Stomach (tissue), 9 donors: ENCODE data around the gene STK11. TPM values are rescaled to one million over a fixed set of nuclear protein-coding genes. Genes with fewer than 3 reads are reported as not detected.

Experiments used
- DNase-seq, 2 donors: peaks; one replicate each; pipeline versions ENCODE4 v3.0.0 to v3.0.0-alpha.2; 2013 to 2019
- H3K27ac ChIP-seq, 5 donors: fragments of 200-600 bp in 4 of 5; sonication (generic) in 4 of 5; one replicate each; pipeline ENCODE4 v1.5.1; 2013 to 2019; ENCODE audit warnings: mild to moderate bottlenecking in 1 of 5, moderate library complexity in 1 of 5
- H3K27me3 ChIP-seq, 3 donors: fragments of 200-600 bp; sonication (generic); one replicate each; pipeline ENCODE4 v1.5.1; 2017 to 2019; ENCODE audit warnings: mixed run types in 1 of 3
- H3K36me3 ChIP-seq, 4 donors: fragments of 200-600 bp; sonication (generic); 1 replicate in 3 of 4; 2 replicates in 1 of 4; pipeline ENCODE4 v1.5.1; 2016 to 2019
- H3K4me1 ChIP-seq, 4 donors: fragments of 200-600 bp; sonication (generic); one replicate each; pipeline ENCODE4 v1.5.1; 2016 to 2019
- H3K4me3 ChIP-seq, 4 donors: fragments of 200-600 bp; sonication (generic) in 3 of 4; one replicate each; pipeline ENCODE4 v1.5.1; 2016 to 2019; ENCODE audit warnings: mild to moderate bottlenecking in 1 of 4
- H3K9me3 ChIP-seq, 4 donors: fragments of 200-600 bp; sonication (generic); one replicate each; pipeline ENCODE4 v1.5.1; 2016 to 2019
- EP300 ChIP-seq: sonication (generic); formaldehyde crosslinking; IDR thresholded peaks from one replicate; pipeline ENCODE4 v1.6.1; 2017; ENCODE audit warnings: antibody characterized with exemption
- POLR2A ChIP-seq, 4 donors: fragments of 450-650 bp; IDR thresholded peaks; one replicate each; pipeline ENCODE4 v1.6.1; 2016; ENCODE audit warnings: antibody characterized with exemption in 4 of 4, control low read depth in 2 of 4, mild to moderate bottlenecking in 1 of 4, moderate library complexity in 1 of 4
- POLR2AphosphoS5 ChIP-seq, 3 donors: sonication (generic); formaldehyde crosslinking; IDR thresholded peaks; one replicate each; pipeline ENCODE4 v1.6.1; 2016; ENCODE audit warnings: antibody characterized with exemption in 3 of 3
- WGBS, 5 donors: extraction: QIAGEN DNeasy Blood & Tissue Kit in 3 of 5; methylation state at CpG; one replicate each; pipeline versions ENCODE4 v1.1.5 to v1.1.7; 2013 to 2018; 5-methylcytosine and 5-hydroxymethylcytosine counted together
- intact Hi-C: fragments of 100-400 bp; cut with DNase I; formaldehyde crosslinking; loops from one replicate; pipeline ENCODE4 v1.15.1; 2023; ENCODE audit warnings: low total_unique reads
- polyA plus RNA-seq, 3 donors: library from polyadenylated mRNA; stranded (reverse); fragments of 200-250 nt; gene quantifications; one replicate each; pipeline ENCODE4 v1.2.3, GENCODE V29; 2013
- total RNA-seq, 5 donors: library from RNA; depleted of rRNA; stranded (reverse); fragments of >200 nt; gene quantifications; one replicate each; pipeline versions ENCODE4 v1.1.0 to v1.2.3, GENCODE V29; 2014 to 2016
- TF ChIP-seq, protein P1 (sequence below), 7 experiments: fragments of 450-650 bp in 4 of 7; fragments of 200-600 bp in 3 of 7; sonication (generic) in 3 of 7; IDR thresholded peaks; one replicate each; pipeline ENCODE4 v1.5.1; 2016 to 2019; ENCODE audit warnings: antibody characterized with exemption in 7 of 7, control low read depth in 2 of 7, mild to moderate bottlenecking in 1 of 7
- donor health status: healthy with polysubstance abuse.
- donor health status: Bipolar disorder and iron deficiency.
- donor health status: healthy.

The STK11 gene
- total and polyA plus RNA-seq, 8 donors, result 43.1 to 368 (median 63.1) TPM

DNA sequence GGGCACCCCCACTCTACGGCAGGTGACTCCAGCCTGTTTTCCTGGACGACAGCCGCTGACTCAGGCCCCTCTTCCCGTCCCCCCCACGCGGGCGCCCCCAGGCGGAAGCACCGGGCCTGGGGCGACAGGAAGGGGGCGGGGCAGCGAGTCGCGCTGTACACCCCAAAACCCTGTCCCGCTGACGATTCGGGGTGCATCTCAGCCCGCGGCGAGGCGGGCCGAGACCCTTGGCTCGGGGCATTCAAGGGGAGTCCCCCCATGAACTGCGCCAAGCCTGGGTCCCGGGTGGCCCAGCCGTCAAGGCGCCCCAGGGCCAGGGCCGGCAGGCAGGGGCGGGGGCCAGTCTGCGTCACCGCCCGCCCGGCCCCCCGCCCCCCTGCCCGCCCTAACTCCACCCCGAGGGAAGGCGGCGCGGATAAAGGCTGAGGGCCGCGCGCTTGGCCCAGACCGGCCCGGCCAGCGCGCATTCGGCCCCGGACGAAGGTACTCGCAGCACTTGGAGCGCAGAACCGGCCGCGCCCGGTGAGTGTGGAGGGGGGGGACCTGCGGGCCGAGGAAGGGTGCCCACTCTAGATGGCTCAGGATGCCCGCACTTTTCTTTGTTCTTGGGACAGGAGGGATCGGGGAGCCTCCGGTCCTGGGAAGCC, 42.7 kb downstream of the STK11 start, which contains the start of gene MIDN:
Gene MIDN, plus strand, starts transcription at position 445 of the 647 bp plus-strand sequence. CDS start 1,714 bp downstream, outside the sequence.
- Histone ChIP-seq H3K4me1 (peaks cover 60 to 74% (median 66%) of the 10 kb centered on the region in 4 donors), H3K27me3 (no peaks in the 10 kb centered on the region), H3K4me3 (peak within 1 kb of the TSS; percentile 68 to 94 (median 84)), H3K36me3 (peaks cover 9 to 25% (median 15%) of the 10 kb centered on the region in 4 donors), H3K27ac (peak within 1 kb of the TSS; percentile 95 to 100 (median 100)), H3K9me3 (no peaks in the 10 kb centered on the region)
- intact Hi-C loops, result no loop called here
- WGBS, 5 donors, result 0 to 1% (median 1%) methylated on average over 29 to 60 of the region's 60 CpGs; no CpG with 5 or more reads in 1 of the 5 donors
- TF ChIP-seq POLR2A (IDR thresholded peaks at IDR 0.05) (peak in 2 of 4 donors; percentile 69 to 70), POLR2AphosphoS5 (IDR thresholded peaks at IDR 0.05) (peak; percentile 70 to 96 (median 94)), EP300 (peak; percentile 32)
- TF ChIP-seq, protein P1, sequence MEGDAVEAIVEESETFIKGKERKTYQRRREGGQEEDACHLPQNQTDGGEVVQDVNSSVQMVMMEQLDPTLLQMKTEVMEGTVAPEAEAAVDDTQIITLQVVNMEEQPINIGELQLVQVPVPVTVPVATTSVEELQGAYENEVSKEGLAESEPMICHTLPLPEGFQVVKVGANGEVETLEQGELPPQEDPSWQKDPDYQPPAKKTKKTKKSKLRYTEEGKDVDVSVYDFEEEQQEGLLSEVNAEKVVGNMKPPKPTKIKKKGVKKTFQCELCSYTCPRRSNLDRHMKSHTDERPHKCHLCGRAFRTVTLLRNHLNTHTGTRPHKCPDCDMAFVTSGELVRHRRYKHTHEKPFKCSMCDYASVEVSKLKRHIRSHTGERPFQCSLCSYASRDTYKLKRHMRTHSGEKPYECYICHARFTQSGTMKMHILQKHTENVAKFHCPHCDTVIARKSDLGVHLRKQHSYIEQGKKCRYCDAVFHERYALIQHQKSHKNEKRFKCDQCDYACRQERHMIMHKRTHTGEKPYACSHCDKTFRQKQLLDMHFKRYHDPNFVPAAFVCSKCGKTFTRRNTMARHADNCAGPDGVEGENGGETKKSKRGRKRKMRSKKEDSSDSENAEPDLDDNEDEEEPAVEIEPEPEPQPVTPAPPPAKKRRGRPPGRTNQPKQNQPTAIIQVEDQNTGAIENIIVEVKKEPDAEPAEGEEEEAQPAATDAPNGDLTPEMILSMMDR (IDR thresholded peaks at IDR 0.05), result peak in 1 of 7 experiments; percentile 20
- peak; percentile 90 to 94 for DNase-seq

DNA sequence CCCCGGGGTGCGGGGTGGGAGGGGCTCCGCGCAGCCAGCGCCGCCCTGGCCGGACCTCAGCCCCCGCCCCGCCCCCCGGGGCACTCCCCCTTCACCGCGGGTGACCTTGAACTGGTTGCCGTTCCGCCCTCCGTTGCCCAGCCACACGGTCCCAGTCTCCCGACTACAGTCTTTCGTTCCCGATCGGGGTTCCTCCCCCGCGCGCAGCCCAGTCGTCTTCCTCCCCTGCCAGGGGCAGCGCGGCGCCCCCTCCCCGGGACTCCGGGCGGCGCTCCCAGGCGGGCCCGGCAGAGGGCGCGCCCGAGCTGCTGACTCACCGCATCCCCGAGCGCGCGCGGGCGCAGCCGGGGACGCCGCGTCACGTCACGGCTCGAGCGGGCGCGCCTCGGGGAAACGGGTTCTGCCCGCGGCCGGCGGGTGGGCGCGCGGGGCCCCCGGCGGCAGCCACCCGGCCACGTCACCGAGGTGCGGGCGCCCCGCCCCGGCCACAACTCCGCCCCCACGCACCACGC, 43.3 kb downstream of the STK11 start:
- Histone ChIP-seq H3K27me3 (no peaks in the 10 kb centered on the region), H3K9me3 (no peaks in the 10 kb centered on the region), H3K27ac (peak overlapping the region; percentile 95 to 100 (median 100)), H3K4me3 (peak overlapping the region; percentile 68 to 94 (median 84)), H3K36me3 (peaks cover 10 to 27% (median 16%) of the 10 kb centered on the region in 4 donors), H3K4me1 (peaks cover 60 to 74% (median 66%) of the 10 kb centered on the region in 4 donors)
- no peak for TF ChIP-seq POLR2A (IDR thresholded peaks at IDR 0.05)
- TF ChIP-seq POLR2AphosphoS5 (IDR thresholded peaks at IDR 0.05), result no peak
- TF ChIP-seq, protein P1 (IDR thresholded peaks at IDR 0.05), result peak in 5 of 7 experiments; percentile 73 to 94 (median 77)
- WGBS, 5 donors, result 0 to 1% (median 0%) methylated on average over 2 to 70 of the region's 74 CpGs
- peak; percentile 80 to 93 for DNase-seq
- intact Hi-C loops, result no loop called here

DNA sequence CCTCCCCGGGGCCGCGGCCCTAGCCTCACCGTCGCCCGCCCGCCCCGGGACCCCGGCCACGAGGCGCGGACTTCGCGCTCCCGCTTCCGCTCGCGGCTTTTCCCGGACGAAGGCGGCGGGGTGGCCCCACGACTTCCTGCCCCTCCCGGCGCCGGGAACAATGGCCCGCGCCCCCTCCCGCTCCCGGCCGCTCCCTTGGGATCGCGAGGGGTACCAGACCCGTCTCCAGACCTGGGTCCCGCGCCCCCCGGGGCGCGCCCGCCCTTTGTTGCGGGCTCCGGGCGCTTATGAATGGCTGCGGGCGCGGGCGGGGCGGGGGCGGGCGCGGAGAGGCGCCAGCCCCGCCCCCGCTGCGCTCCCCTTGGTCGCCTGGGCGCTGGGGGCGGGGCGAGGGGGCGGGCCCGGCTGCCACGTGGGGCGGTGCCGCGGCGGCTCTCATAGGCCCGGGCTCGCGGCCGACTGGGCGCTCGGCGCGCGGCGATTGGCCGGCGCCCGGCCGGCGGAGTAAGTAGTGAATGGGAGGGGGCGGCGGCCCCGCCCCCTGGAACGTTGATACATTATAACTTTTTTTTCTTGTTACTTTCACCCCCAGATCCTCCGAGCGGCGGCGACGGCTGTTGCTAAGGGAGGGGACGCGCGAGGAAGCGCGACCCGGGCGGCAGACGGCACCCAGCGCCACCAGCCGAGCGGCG, 43.9 kb downstream of the STK11 start:
- DNase-seq, result peak; percentile 98
- 0 to 1% (median 0%) methylated on average over 25 to 102 of the region's 102 CpGs for WGBS, 5 donors
- H3K36me3 ChIP-seq, result peaks cover 16 to 28% (median 22%) of the 10 kb centered on the region in 4 donors
- H3K27ac ChIP-seq, result peak overlapping the region; percentile 95 to 100 (median 100)
- intact Hi-C loops, result no loop called here
- no peaks in the 10 kb centered on the region for H3K27me3 ChIP-seq
- H3K9me3 ChIP-seq, result no peaks in the 10 kb centered on the region
- H3K4me1 ChIP-seq, result peaks cover 61 to 74% (median 66%) of the 10 kb centered on the region in 4 donors
- TF ChIP-seq, protein P1 (IDR thresholded peaks at IDR 0.05), result no peak
- TF ChIP-seq EP300 (no peak), POLR2AphosphoS5 (IDR thresholded peaks at IDR 0.05) (peak; percentile 79 to 99 (median 96)), POLR2A (IDR thresholded peaks at IDR 0.05) (peak in 2 of 4 donors; percentile 36 to 55)
- H3K4me3 ChIP-seq, result peak overlapping the region; percentile 68 to 94 (median 84)

DNA sequence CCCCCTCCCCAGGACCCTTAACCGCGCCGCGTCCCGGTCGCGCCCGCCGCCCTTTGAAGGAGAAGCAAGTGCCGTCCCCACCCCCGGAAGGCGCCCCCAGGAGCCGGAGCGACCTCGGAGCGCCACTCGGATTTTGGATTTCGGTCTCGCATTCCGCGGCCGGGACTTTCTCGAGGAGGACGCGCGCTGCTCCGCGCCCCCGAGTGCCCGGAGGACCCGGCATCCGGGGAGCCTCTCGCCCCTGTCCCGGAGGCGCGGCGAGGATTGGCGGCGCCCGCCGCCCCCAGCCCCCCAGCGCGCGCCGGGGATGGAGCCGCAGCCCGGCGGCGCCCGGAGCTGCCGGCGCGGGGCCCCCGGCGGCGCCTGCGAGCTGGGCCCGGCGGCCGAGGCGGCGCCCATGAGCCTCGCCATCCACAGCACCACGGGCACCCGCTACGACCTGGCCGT, 44.4 kb downstream of the STK11 start:
- H3K27me3 ChIP-seq, result no peaks in the 10 kb centered on the region
- H3K9me3 ChIP-seq, result no peaks in the 10 kb centered on the region
- peak overlapping the region; percentile 68 to 94 (median 84) for H3K4me3 ChIP-seq
- intact Hi-C loops, result no loop called here
- peak overlapping the region; percentile 80 to 100 (median 100) for H3K27ac ChIP-seq
- no peak for DNase-seq
- 0 to 3% (median 0%) methylated on average over 12 to 66 of the region's 67 CpGs for WGBS, 5 donors
- peaks cover 61 to 74% (median 66%) of the 10 kb centered on the region in 4 donors for H3K4me1 ChIP-seq
- peaks cover 21 to 34% (median 28%) of the 10 kb centered on the region in 4 donors for H3K36me3 ChIP-seq
- TF ChIP-seq POLR2A (IDR thresholded peaks at IDR 0.05) (peak in 1 of 4 donors; percentile 64), POLR2AphosphoS5 (IDR thresholded peaks at IDR 0.05) (no peak)
